Naive B cell (primary cell): ENCODE data around the gene PNLIPRP2. TPM values are rescaled to one million over a fixed set of nuclear protein-coding genes. Genes with fewer than 3 reads are reported as not detected.

Source experiments
- polyA plus RNA-seq, 6 donors: library from polyadenylated mRNA; unstranded; fragments of 300-500 nt; fragmentation: Illumina TruSeq; gene quantifications; one replicate each; pipeline ENCODE4 v1.2.3, GENCODE V29; 2021; ENCODE audit warnings: low read depth in 6 of 6

PNLIPRP2 gene
- polyA plus RNA-seq, 6 donors from 2014 or later: not detected

Other genes with a start within 250 kb of the PNLIPRP2 start
- gene PNLIPRP3, start 193.1 kb upstream of the PNLIPRP2 start, polyA plus RNA-seq: not detected
- not detected for gene PNLIP, start 75.0 kb upstream of the PNLIPRP2 start, polyA plus RNA-seq
- gene PNLIPRP1, start 30.0 kb upstream of the PNLIPRP2 start, polyA plus RNA-seq: not detected
- gene HSPA12A, start 121.6 kb downstream of the PNLIPRP2 start, polyA plus RNA-seq: 1 to 10 TPM in 1 of 6 donors, under 1 TPM in 3, not detected in 2; 0.29 to 2.2 (median 0.51) TPM
- gene ENO4, start 228.5 kb downstream of the PNLIPRP2 start, polyA plus RNA-seq: under 1 TPM in 1 of 6 donors, not detected in 5; 0.12 TPM